Activated B cell treated with CpG ODN at 0.5 μM for 24 hours (primary cell): ENCODE results near the gene PRKCE. TPM values are rescaled to one million over a fixed set of nuclear protein-coding genes. Genes with fewer than 3 reads are reported as not detected.

Source experiments
- ATAC-seq: fragments of 200-7000 bp; cut with Tn5 transposase; one replicate; pipeline ENCODE4 v1.10.0; 2021; ENCODE audit warnings: low read depth, mild to moderate bottlenecking, moderate library complexity
- CTCF ChIA-PET: fragments of 350-600 bp; sonication (Branson Sonifier 250); formaldehyde crosslinking; loops from one replicate; lab custom pipeline; 2021; ENCODE audit warnings: antibody characterized with exemption; lab: Charles Lee
- POLR2A ChIA-PET: fragments of 350-600 bp; sonication (Branson Sonifier 250); formaldehyde crosslinking; loops from one replicate; lab custom pipeline; 2021; ENCODE audit warnings: antibody characterized with exemption; lab: Charles Lee
- DNase-seq: peaks from one replicate; pipeline ENCODE4 v3.0.0; 2022
- H3K27ac Mint-ChIP-seq: one replicate; pipeline ENCODE4 v1.8.0; 2020; ENCODE audit warnings: mixed read lengths
- H3K27me3 Mint-ChIP-seq: one replicate; pipeline ENCODE4 v1.8.0; 2021; ENCODE audit warnings: mixed read lengths
- H3K36me3 Mint-ChIP-seq: one replicate; pipeline ENCODE4 v1.8.0; 2021; ENCODE audit warnings: low read depth, mixed read lengths
- H3K4me1 Mint-ChIP-seq: one replicate; pipeline ENCODE4 v1.8.0; 2021; ENCODE audit warnings: mixed read lengths
- H3K4me3 Mint-ChIP-seq: one replicate; pipeline ENCODE4 v1.8.0; 2020; ENCODE audit warnings: mild to moderate bottlenecking, mixed read lengths
- H3K9me3 Mint-ChIP-seq: one replicate; pipeline ENCODE4 v1.8.0; 2020; ENCODE audit warnings: mixed read lengths
- CTCF ChIP-seq: fragments of 200-600 bp; IDR thresholded peaks from one replicate; pipeline ENCODE4 v1.8.0; 2022; ENCODE audit warnings: antibody characterized with exemption, mild to moderate bottlenecking
- intact Hi-C: fragments of 100-400 bp; cut with micrococcal nuclease; formaldehyde crosslinking; loops from one replicate; pipeline ENCODE4 v1.15.1; 2024
- total RNA-seq: library from RNA; stranded (reverse); gene quantifications from 2 replicates; pipeline ENCODE4 v1.2.3, GENCODE V29; 2022

The PRKCE gene
- total RNA-seq, 1 donor from 2014 or later, result 53.8 TPM

DNA sequence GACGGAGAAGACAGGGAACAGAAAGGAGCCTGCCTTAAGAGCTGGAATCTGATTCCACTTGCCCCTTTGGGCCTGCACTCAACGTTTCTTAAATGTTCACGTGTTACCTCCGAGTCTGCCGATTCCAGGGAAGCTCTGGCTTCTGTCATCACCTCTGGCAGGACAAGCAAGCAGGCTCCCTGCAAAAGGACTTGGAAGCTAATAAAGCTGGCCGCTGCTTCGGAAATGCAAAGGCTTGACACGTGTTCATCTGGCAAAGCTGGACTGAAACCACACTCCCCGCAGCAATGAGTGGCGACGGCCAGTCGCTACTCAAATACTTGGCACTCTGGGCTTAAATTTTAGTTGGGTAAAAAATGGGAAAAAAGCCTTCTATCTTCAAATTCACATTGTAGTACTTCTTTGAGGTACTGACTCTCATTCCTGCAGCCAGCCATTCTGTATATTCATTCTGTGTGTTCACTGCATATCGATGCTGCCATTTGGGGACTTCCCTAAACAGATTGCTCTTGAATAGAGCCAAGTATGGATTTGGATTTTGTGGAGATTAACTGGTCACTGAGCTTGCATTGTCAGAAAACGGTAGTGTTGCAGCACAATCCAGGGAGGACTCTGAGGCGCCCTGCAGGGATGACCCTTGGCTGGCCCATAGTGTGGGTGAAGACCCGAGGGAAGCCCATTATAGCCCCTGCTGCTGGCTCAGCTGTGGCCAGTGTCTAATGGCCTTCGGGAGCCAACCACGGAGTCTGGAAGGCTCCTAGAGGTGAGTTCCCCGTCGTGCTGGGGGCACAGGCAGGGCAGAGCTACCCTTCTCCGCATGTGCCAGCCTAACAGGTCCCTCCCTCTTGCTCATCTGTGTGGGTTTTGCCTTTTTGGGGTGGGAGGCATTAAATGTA is 231.5 kb downstream of the PRKCE start:
- H3K4me1 Mint-ChIP-seq, result peaks cover 37% of the 10 kb centered on the region
- intact Hi-C loops, result no loop called here
- no peaks in the 10 kb centered on the region for H3K27me3 Mint-ChIP-seq
- DNase-seq (no peak), ATAC-seq (no peak)
- no peak overlapping the region for H3K27ac Mint-ChIP-seq
- ChIA-PET CTCF (interaction anchor here (0.6 to 1.4 kb wide), 3 partner anchors 23 to 1005 kb away, joined by 3 to 4 read pairs (median 3); no protein-coding TSS in a partner anchor), POLR2A (no interaction called here)
- no peak for TF ChIP-seq CTCF
- H3K4me3 Mint-ChIP-seq, result no peak overlapping the region
- no peaks in the 10 kb centered on the region for H3K9me3 Mint-ChIP-seq
- peaks cover 24% of the 10 kb centered on the region for H3K36me3 Mint-ChIP-seq

- H3K27me3 Mint-ChIP-seq, result no peaks in the 10 kb centered on the region
- CTCF ChIA-PET, result interaction anchor here (1.0 kb wide), 1 partner anchor 24 kb away, joined by 3 read pairs; no protein-coding TSS in a partner anchor
- peaks cover 19% of the 10 kb centered on the region for H3K36me3 Mint-ChIP-seq
Measured at GRCh38 chr2:45883603-45884000, 232.1 kb downstream of the PRKCE start.

DNA sequence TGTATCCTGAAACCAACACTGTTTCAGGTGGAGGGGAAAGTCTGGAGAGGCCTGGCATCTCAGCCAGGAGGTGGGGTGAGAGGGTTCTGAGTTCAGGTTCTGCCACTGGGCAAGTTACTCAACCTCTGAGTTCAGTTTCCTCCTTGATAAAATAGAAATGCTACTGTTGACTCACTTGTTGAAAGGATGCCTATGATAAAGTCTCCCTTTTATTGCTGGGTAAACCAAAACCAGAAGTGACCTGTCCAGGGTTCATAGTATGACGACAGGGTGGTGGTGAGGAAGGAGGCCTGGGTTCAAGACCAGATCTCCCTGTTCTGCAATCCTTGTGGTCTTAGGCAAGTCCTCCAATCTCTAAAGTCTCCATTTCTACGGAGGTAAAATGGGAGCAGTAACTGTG is 232.7 kb downstream of the PRKCE start:
- ATAC-seq (no peak), DNase-seq (no peak)
- intact Hi-C loops, result no loop called here
- Mint-ChIP-seq H3K27me3 (no peaks in the 10 kb centered on the region), H3K9me3 (no peaks in the 10 kb centered on the region), H3K4me3 (no peak overlapping the region), H3K36me3 (peaks cover 15% of the 10 kb centered on the region), H3K4me1 (peaks cover 48% of the 10 kb centered on the region), H3K27ac (no peak overlapping the region)
- CTCF ChIA-PET, result interaction anchor here (1.0 to 1.5 kb wide), 2 partner anchors 24 to 106 kb away, joined by 3 read pairs; no protein-coding TSS in a partner anchor
- POLR2A ChIA-PET, result no interaction called here
- TF ChIP-seq CTCF, result no peak

More at GRCh38 chr2:45883603-45884000, 232.1 kb downstream of the PRKCE start:
- DNase-seq (no peak), ATAC-seq (no peak)
- intact Hi-C loops, result no loop called here
- Mint-ChIP-seq H3K27ac (no peak overlapping the region), H3K4me3 (no peak overlapping the region), H3K9me3 (no peaks in the 10 kb centered on the region), H3K4me1 (peaks cover 43% of the 10 kb centered on the region)
- TF ChIP-seq CTCF, result no peak
- POLR2A ChIA-PET, result no interaction called here

GRCh38 chr2:45885171-45885621 is 233.7 kb downstream of the PRKCE start:
- H3K36me3 Mint-ChIP-seq, result peaks cover 10% of the 10 kb centered on the region
- H3K9me3 Mint-ChIP-seq, result no peaks in the 10 kb centered on the region
- POLR2A ChIA-PET, result interaction anchor here (1.1 kb wide), 1 partner anchor 28 kb away, joined by 3 read pairs; no protein-coding TSS in a partner anchor

More at GRCh38 chr2:45885171-45885621, 233.7 kb downstream of the PRKCE start:
- peak overlapping the region; percentile 11 for H3K4me3 Mint-ChIP-seq
- CTCF ChIA-PET, result interaction anchor here (1.5 kb wide), 1 partner anchor 107 kb away, joined by 3 read pairs; no protein-coding TSS in a partner anchor
- peaks cover 57% of the 10 kb centered on the region for H3K4me1 Mint-ChIP-seq
- DNase-seq, result no peak
- intact Hi-C loops, result no loop called here
- no peaks in the 10 kb centered on the region for H3K27me3 Mint-ChIP-seq
- TF ChIP-seq CTCF, result no peak
- H3K27ac Mint-ChIP-seq, result peak overlapping the region; percentile 63
- ATAC-seq, result no peak
